Dedifferentiated amniotic fluid mesenchymal stem cell (primary cell): ENCODE measurements around the gene KRTAP4-4.
"Not testable (repeated sequence)": the region's sequence is repeated elsewhere in the genome, so short reads cannot be mapped to it uniquely, and the experiment has no call there.

Experiments used
- DNase-seq: peaks from one replicate; pipeline ENCODE4 v3.0.0-alpha.2; 2016; ENCODE audit errors: extremely low spot score

The KRTAP4-4 gene

DNA sequence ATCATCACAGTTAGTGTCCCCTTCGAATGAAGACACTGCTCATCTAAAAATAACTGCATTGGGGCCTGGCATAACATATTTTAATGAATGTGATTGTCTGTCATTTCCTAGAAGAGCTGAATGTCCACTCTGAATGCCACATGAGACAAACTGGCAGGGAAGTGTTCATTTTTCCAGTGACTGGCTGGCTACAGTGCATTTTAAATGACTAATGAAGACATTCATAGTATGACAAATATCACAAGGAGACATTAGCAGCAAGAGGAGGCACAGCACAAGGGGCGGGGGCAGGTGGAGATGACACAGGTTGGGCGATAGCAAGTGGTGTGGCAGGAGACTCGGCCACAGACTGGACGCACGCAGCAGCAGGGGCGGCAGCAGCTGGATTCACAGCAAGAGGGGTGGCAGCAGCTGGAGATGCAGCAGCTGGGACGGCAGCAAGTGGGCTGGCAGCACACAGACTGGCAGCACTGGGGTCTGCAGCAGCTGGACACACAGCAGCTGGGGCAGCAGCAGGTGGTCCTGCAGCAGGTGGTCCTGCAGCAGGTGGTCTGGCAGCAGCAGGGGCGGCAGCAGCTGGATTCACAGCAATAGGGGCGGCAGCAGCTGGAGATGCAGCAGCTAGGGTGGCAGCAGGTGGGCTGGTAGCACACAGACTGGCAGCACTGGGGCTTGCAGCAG is 11.4 kb downstream of the KRTAP4-4 start:
- not testable (repeated sequence) for DNase-seq

DNA sequence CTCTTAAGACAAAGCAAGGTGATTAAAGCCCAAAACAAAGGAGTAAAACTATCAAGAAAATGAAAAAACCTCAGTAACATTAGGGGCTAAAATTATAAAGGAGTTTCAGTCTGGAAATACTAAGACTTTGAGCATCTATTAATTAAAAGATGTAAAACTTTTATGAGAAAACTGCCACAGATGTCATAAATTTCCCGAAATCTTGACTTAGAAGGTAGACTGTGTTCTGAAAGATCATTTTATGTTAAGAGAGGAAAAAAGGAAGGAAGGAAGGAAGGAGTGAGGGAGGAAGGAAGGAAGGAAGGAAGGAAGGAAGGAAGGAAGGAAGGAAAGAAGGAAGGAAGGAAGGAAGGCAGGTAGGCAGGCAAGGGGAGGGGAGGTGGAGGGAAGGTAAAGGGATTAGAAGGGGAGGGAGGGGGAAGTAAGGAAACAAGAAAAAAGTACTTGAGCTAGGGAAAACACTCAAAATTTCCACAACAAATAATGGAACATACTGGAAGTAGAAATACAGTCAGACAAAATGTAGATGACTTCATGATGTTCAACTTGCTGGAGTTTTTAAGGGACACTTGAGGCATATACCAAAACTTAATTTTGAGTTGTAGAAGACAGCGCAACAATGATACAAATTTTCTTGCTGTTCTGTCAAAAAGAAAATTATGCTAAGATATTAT is 12.9 kb downstream of the KRTAP4-4 start:
- DNase-seq: no peak

DNA sequence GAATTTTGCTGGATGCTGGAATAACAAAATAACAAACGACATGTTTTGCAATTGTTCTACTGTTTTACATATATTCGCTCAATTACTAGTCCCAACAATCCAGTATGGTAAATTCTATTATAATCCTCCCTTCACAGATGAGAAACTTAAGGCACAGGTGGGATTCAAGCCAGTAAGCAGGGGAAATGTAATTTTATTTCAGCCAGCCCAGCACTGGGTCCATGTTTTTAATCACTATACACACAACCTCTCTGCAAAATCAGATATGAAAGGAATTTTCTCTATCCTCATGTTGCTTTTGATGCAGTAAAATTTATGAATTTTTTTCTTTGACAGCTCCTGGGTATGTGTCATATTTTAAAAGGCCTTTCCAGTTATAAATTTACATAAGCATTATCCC is 15.3 kb downstream of the KRTAP4-4 start:
- no peak for DNase-seq

DNA sequence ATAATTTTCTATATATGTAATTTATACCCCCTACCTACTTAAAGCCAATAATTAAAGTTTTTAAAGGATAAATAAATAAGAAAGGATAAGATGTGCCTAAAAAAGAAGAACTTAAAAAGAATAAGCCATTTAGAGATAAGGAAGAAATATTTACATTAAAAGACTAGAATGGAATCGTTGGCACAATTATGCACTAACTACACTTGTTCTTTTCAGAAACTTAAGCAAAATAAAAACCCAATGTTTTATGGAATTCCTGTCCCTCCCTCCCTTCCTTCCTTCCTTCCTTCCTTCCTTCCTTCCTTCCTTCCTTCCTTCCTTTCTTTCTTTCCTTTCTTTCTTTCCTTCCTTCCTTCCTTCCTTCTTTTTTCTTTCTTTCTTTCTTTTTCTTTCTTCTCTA is 15.7 kb downstream of the KRTAP4-4 start:
- no peak for DNase-seq

DNA sequence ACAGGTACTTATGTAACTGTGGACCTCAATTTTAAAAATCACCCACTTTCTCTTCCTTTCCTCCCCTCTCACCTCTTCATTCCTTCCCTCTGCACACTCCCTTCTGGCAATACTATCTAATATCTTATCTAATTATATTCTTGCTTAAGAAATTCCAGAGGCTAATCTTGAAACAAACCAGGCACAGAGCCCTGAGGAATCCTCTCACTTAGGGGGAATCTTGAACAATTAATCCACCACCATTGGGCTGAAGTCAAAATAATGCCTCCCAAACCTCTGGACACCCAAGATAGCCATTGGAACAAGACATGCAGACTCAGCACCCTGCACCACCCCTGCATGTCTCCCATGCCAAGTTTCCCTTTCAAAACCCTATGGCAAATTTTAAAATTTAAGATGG is 19.2 kb downstream of the KRTAP4-4 start:
- DNase-seq: no peak

DNA sequence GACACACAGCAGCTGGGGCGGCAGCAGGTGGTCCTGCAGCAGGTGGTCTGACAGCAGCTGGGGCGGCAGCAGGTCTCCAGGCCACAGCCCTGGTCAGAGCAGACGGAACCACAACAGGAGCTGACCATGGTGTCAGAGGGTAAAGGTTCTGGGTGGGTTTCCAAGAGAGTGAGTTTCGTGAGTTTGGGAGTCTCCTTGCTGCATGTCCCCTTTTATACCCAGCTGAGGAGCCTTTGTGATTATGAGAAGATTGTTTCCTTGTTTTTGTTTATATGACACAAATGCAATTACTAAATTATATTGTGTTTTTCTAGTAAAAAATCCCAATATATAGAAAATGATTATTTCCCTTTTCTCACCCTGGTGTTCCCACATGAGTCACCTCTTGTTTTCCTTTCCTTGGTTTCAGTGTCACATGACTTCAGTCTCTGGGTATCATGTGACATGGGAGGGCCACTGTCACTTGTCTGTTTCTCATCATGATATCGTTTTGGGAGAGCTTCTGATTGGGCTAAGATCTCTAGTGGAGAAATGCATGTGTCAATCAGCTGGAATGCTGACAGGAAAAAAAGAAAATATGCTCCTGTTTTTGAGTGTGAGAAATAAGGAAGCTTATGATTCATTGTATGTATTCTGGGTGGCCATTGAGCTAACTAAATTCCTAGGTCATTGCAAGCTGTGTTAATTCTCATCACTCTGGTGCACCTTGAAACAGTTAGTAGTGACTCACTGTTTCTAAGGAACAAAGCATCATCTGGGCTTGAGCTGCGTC is 20.0 kb downstream of the KRTAP4-4 start, which contains the start of gene KRTAP4-6:
Gene KRTAP4-6, minus strand, starts transcription at position 185 of the 772 bp plus-strand sequence. Its CDS starts 57 bp downstream, at position 128.
- no peak for DNase-seq

DNA sequence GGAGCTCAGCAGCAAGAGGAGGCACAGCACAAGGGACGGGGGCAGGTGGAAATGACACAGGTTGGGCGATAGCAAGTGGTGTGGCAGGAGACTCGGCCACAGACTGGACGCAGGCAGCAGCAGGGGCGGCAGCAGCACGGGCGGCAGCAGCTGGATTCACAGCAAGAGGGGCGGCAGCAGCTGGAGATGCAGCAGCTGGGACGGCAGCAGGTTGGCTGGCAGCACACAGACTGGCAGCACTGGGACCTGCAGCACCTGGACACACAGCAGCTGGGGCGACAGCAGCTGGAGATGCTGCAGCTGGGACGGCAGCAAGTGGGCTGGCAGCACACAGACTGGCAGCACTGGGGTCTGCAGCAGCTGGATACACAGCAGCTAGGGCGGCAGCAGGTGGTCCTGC is 20.7 kb downstream of the KRTAP4-4 start:
- not testable (repeated sequence) for DNase-seq

DNA sequence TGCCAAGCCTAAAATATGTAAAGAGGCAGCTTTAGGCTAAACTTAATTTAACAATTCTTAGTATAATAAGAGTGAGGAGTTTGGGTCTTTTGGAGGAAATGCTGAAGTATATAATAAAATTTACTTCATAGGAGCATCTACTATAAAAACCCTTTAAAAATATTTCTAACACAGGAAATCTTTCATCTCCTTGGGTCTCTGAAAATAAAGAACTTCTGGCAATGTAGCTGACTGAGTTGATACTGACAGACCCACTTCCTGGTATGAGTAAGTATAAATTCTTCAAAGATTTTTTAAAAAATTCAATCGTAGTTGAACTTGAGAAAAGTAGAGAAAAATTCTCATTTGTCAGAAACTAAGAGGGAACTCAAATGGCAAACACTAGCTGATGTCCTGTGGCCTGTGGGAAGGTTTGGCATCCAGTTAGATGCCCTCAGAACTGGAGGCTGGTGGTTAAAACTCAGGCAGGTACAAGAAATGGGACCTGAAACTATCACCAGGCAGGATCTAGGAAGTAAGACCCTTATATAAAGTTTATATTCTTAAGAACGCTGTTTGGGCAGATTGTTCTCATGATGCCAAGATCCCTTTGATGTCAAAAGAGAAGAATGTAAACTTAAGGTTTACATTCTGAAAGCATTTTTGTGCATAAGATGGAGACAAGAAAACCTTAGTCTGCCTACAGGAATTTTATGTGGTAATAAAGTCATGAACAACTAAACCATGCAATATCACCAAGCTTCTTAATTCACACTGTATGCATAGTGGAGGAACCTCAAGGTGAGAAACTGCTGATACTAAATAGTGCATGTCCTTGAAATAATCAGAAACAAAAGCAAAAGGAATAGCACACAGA is 26.4 kb downstream of the KRTAP4-4 start:
- DNase-seq: no peak

DNA sequence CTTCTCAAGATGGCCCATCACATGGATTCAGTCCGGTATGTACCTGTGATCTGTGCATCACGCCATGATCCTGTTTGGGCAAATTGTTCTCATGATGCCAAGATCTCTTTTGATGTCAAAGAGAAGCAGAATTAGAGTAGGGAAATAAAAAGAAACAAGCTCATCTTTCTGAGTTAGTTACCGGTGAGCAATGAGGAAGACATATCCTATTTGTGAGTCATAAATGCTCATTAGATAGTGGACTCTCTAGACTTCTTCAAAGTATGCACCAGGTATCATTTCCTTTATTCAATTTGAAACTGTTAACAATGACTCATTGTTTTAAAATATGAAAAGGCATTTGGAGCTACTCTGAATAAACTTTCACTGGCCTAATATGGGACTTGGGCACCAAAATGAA is 28.6 kb downstream of the KRTAP4-4 start:
- DNase-seq: no peak

DNA sequence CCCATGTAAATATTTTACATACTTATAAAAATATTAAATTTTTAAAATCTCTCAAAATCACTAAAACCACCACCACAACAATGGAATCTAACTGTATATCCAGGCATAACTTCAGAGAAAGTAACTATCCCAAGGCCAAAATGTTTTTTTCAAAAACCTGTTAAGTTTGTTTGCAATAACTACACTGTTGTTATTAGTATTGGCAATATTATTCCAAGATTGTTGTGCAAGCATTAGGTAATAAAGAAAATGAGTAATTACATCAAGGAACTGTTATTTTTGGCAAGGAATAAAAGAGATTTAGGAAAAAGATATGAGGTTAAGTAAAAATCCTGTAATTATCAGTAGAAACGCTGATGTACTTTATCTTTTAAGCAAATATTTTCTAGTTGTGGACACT is 33.2 kb downstream of the KRTAP4-4 start:
- no peak for DNase-seq

DNA sequence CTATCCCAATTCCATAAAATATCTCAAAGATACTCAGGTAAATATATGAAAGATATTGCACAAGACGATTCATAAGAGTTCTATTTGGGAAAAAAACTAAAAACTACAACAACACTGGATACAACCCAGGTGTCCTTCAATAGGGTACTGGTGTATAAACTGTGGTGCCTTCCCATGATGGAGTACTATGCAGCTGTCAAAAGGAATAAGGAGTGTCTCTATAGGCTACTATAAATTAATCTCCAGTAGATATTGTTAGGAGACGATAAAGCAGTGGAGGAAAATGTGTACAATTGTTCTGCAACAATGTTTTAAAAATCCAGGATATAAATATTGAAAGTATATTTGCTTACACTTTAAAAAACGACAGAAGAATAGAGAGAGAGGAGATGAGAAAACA is 34.1 kb downstream of the KRTAP4-4 start:
- no peak for DNase-seq

DNA sequence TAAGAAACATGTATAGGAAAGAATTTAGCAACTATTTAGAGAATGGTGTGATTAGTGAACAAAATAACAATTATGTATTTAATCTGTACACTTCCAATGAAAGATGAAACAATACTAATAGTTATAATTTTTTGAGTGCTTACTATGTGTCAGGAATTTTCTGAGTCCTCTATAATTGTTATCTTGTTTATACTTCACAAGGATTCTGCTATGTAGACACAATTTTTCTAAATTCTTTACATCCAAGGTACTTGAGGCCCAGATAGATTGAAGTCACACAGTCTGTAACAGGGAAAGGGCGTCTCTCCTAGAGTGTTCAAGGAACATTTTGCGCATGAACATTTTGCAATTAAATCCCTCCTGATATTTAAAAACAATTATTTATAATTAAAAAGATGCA is 35.5 kb downstream of the KRTAP4-4 start:
- DNase-seq: no peak

DNA sequence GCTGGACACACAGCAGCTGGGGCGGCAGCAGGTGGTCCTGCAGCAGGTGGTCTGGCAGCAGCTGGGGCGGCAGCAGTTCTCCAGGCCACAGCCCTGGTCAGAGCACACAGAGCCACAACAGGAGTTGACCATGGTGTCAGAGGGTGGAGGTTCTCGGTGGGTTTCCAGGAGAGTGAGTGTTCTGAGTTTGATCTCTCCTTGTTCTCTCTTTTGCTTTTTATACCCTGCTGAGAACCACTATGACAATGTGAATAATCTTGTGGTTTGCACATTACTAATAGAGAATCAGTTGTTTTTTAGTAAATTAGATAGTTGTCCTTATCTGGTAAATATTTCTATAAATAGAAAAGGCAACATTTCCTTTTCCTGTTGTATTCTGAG is 36.6 kb downstream of the KRTAP4-4 start, which contains the start of gene KRTAP4-12:
Gene KRTAP4-12, minus strand, starts transcription at position 192 of the 381 bp plus-strand sequence. Its CDS starts 60 bp downstream, at position 132.
- not testable (repeated sequence) for DNase-seq

DNA sequence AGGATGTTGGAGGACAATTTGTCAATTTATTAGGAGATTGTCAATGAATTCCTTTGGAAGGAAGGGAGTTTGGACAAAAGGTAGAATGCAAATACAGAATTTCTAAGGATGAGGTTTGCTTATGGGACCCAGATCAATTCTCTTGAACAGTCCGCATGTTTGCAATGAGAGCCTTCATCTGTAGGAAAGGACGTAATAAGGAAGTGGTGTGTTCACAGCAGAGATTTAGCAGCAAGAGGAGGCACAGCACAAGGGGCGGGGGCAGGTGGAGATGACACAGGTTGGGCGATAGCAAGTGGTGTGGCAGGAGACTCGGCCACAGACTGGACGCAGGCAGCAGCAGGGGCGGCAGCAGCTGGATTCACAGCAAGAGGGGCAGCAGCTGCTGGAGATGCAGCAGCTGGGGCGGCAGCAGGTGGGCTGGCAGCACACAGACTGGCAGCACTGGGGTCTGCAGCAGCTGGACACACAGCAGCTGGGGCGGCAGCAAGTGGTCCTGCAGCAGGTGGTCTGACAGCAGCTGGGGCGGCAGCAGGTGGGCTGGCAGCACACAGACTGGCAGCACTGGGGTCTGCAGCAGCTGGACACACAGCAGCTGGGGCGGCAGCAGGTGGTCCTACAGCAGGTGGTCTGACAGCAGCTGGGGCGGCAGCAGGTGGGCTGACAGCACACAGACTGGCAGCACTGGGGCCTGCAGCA is 37.1 kb downstream of the KRTAP4-4 start:
- not testable (repeated sequence) for DNase-seq

DNA sequence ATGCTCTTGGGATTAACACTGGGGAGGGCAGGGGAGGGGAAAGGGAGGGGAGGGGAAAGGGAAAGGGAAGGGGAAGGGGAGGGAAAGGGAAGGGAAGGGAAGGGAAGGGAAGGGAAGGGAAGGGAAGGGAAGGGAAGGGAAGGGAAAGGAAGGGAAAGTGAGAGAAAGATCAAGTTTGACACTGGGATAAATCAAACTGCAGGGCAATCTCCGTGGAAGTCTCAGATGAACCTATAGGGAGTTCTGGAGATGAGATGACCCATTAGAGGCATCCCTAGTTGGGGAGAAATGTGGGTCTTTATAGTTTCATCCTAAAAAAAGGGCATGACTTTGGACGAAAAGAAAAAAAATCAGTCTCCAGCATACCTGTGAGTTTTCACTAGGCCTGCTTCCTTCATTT is 38.8 kb downstream of the KRTAP4-4 start:
- DNase-seq: no peak

DNA sequence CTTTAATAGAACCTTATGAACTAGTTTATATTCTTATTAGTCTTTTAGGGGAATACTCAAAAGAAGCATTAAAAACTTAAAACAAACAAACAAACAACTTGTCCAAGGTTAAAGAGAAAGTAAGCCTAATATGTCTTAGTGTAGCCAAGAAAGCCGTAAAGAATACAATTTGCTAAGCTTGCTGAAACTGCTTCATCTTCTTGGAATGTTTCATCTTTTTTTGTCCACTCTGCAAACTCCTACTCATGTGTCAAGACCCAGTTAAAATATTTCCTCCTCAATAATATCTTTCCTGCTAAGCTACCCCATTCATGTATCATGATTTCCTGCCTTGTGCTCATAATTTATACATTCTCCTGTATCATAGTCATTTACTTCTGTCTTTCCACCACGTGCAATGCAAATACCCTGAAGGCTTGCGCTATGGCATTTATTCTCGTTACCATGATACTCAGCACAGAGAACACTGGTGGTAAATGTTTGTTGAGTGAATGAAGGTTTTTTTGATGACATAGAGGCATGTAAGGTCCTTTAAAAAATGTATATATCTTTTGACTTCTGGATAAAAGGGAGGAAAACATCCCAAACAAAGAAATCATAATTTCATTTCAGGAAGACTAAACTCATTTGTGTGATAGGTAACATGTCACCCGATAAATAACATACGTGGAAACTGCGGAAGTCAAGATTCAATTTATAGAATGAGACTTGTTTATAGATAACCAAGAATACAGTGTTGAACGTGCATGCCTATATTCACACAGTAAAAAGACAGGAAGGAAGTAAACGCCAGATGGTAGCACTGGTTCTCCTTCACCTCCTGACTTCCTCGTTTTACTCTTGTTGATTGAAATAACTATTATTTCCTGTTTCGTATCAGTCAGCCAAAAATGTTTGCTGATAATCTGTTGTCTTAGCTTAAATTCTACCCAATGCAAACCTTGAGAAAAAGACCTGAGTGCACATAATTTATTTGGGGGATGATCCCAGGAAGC is 40.6 kb downstream of the KRTAP4-4 start:
- DNase-seq: peak; percentile 51

DNA sequence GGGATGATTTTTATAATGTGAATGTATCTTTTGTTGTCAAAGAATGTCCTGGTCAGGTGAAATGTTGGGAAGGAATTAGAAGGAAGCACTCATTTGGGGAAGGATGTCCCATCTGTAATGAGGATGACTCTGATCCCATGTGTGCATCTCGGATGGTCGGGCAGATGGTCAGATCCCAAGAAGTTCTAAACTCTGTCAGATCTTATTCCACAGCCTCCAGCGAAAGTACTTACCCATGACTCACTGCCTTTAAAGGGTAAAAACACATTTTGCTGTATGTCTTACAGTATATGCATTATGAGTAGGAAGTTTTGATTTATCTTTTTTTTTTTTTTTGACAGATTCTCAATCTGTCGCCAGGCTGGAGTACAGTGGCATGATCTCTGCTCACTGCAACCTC is 41.8 kb downstream of the KRTAP4-4 start:
- no peak for DNase-seq

DNA sequence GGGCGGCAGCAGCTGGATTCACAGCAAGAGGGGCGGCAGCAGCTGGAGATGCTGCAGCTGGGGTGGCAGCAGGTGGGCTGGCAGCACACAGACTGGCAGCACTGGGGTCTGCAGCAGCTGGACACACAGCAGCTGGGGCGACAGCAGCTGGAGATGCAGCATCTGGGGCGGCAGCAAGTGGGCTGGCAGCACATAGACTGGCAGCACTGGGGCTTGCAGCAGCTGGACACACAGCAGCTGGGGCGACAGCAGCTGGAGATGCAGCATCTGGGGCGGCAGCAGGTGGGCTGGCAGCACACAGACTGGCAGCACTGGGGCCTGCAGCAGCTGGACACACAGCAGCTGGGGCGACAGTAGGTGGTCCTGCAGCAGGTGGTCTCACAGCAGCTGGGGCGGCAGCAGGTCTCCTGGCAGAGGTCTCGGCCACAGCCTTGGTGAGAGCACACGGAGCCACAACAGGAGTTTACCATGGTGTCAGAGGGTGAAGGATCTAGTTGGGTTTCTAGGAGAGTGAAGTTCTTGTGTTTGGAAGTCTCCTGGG is 42.6 kb downstream of the KRTAP4-4 start, which contains the start of gene KRTAP4-11:
Gene KRTAP4-11, minus strand, starts transcription at position 528 of the 541 bp plus-strand sequence. Its CDS starts 58 bp downstream, at position 470.
- DNase-seq: not testable (repeated sequence)

DNA sequence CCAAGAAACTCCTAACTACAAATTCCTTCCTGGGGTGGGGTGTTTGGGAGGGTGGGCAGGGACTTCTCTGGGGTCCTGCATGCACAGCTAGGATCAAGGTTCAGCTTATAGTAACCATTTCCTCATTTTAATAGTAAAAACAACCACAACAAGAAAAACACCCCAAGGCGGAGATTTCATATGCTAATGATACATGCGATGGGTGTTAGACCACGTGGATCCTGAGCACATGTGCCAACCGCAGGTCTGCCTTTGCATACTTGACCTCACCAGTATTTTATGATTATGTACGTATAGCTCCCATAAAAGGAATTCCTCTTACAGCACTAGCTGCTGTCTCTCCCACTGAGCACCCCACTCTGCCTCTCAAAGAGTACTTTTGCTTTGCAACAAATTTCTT is 44.3 kb downstream of the KRTAP4-4 start:
- DNase-seq: no peak
